WTC11 (cell line): ENCODE results near the gene HSPH1. TPM values are rescaled to one million over a fixed set of nuclear protein-coding genes. Genes with fewer than 3 reads are reported as not detected.
A peak's percentile ranks its signal among the peaks of the same experiment; 100 is the strongest.

Experiments
- CBFB ChIP-seq: sonication (generic); formaldehyde crosslinking; IDR thresholded peaks from 2 replicates; pipeline ENCODE4 v1.8.1; 2022; ENCODE audit warnings: mild to moderate bottlenecking, low read depth, missing genetic modification reagents
- CREB1 ChIP-seq: sonication (generic); formaldehyde crosslinking; IDR thresholded peaks from 2 replicates; pipeline ENCODE4 v1.8.0; 2023; ENCODE audit warnings: mild to moderate bottlenecking, missing genetic modification reagents
- EMX1 ChIP-seq: fragments of 250-450 bp; sonication (Bioruptor Pico); IDR thresholded peaks from 2 replicates; pipeline ENCODE4 v1.8.0; 2021; ENCODE audit warnings: mild to moderate bottlenecking
- ESRRA ChIP-seq: sonication (generic); formaldehyde crosslinking; IDR thresholded peaks from 2 replicates; pipeline ENCODE4 v1.8.1; 2022; ENCODE audit warnings: mild to moderate bottlenecking, missing genetic modification reagents, borderline replicate concordance
- GABPB1 ChIP-seq: sonication (generic); formaldehyde crosslinking; IDR thresholded peaks from 2 replicates; pipeline ENCODE4 v1.8.1; 2023; ENCODE audit warnings: mild to moderate bottlenecking, missing genetic modification reagents
- MXD4 ChIP-seq: fragments of 250-450 bp; sonication (Bioruptor Pico); IDR thresholded peaks from 2 replicates; pipeline ENCODE4 v1.8.0; 2021; ENCODE audit warnings: mild to moderate bottlenecking, moderate library complexity, borderline replicate concordance
- NFATC4 ChIP-seq: fragments of 250-450 bp; sonication (Bioruptor Pico); IDR thresholded peaks from 2 replicates; pipeline ENCODE4 v1.9.0; 2021; ENCODE audit warnings: mild to moderate bottlenecking
- NFE2L1 ChIP-seq: sonication (generic); formaldehyde crosslinking; IDR thresholded peaks from 2 replicates; pipeline ENCODE4 v1.8.1; 2023; ENCODE audit warnings: missing genetic modification reagents
- NFYB ChIP-seq: sonication (generic); formaldehyde crosslinking; conservative IDR thresholded peaks from 2 replicates; pipeline ENCODE4 v1.8.0; 2022; ENCODE audit warnings: low read depth, missing genetic modification reagents
- PRRX2 ChIP-seq: fragments of 250-450 bp; sonication (Bioruptor Pico); IDR thresholded peaks from 2 replicates; pipeline ENCODE4 v1.8.0; 2021; ENCODE audit warnings: mild to moderate bottlenecking
- RELA ChIP-seq: sonication (generic); formaldehyde crosslinking; IDR thresholded peaks from 2 replicates; pipeline ENCODE4 v1.8.1; 2022; ENCODE audit warnings: missing genetic modification reagents, mild to moderate bottlenecking, borderline replicate concordance
- SMAD3 ChIP-seq: sonication (generic); formaldehyde crosslinking; IDR thresholded peaks from 2 replicates; pipeline ENCODE4 v1.8.0; 2022; ENCODE audit warnings: missing genetic modification reagents, mild to moderate bottlenecking, borderline replicate concordance
- SMAD4 ChIP-seq: sonication (generic); formaldehyde crosslinking; IDR thresholded peaks from 2 replicates; pipeline ENCODE4 v1.8.0; 2022; ENCODE audit warnings: mild to moderate bottlenecking, missing genetic modification reagents
- ZNF263 ChIP-seq: sonication (generic); formaldehyde crosslinking; IDR thresholded peaks from 2 replicates; pipeline ENCODE4 v1.8.1; 2022; ENCODE audit warnings: low read depth, mild to moderate bottlenecking, moderate library complexity, missing genetic modification reagents
- ZNF416 ChIP-seq: fragments of 250-450 bp; sonication (Bioruptor Pico); IDR thresholded peaks from 2 replicates; pipeline ENCODE4 v1.9.0; 2021; ENCODE audit warnings: mild to moderate bottlenecking, inconsistent platforms
- total RNA-seq: library from RNA; stranded (reverse); gene quantifications from 3 replicates; pipeline ENCODE4 v1.2.3, GENCODE V29; 2021
- TF ChIP-seq, protein P1 (sequence below): sonication (generic); formaldehyde crosslinking; IDR thresholded peaks from 2 replicates; pipeline ENCODE4 v1.8.1; 2022; ENCODE audit warnings: mild to moderate bottlenecking, missing genetic modification reagents, moderate library complexity, borderline replicate concordance
- TF ChIP-seq, protein P2 (sequence below): fragments of 250-450 bp; sonication (Bioruptor Pico); IDR thresholded peaks from 2 replicates; pipeline ENCODE4 v1.9.0; 2021; ENCODE audit warnings: mild to moderate bottlenecking
- TF ChIP-seq, protein P3 (sequence below): sonication (generic); formaldehyde crosslinking; IDR thresholded peaks from 2 replicates; pipeline ENCODE4 v1.8.1; 2023; ENCODE audit warnings: mild to moderate bottlenecking, missing genetic modification reagents, moderate library complexity
- TF ChIP-seq, protein P4 (sequence below): sonication (generic); formaldehyde crosslinking; IDR thresholded peaks from 2 replicates; pipeline ENCODE4 v1.8.1; 2023; ENCODE audit warnings: mild to moderate bottlenecking, missing genetic modification reagents
- TF ChIP-seq, protein P5 (sequence below): sonication (generic); formaldehyde crosslinking; IDR thresholded peaks from 2 replicates; pipeline ENCODE4 v1.8.0; 2022; ENCODE audit warnings: mild to moderate bottlenecking, missing genetic modification reagents
- TF ChIP-seq, protein P6 (sequence below): sonication (generic); formaldehyde crosslinking; IDR thresholded peaks from 2 replicates; pipeline ENCODE4 v1.8.1; 2023; ENCODE audit warnings: mild to moderate bottlenecking, missing genetic modification reagents
- TF ChIP-seq, protein P7 (sequence below): fragments of 250-450 bp; sonication (Bioruptor Pico); IDR thresholded peaks from 2 replicates; pipeline ENCODE4 v1.9.0; 2021; ENCODE audit warnings: mild to moderate bottlenecking, borderline replicate concordance
- TF ChIP-seq, protein P8 (sequence below): sonication (generic); formaldehyde crosslinking; IDR thresholded peaks from 2 replicates; pipeline ENCODE4 v1.8.0; 2022; ENCODE audit warnings: mild to moderate bottlenecking, missing genetic modification reagents

The HSPH1 gene
- total RNA-seq, 1 experiment from 2014 or later, result 114 TPM

DNA sequence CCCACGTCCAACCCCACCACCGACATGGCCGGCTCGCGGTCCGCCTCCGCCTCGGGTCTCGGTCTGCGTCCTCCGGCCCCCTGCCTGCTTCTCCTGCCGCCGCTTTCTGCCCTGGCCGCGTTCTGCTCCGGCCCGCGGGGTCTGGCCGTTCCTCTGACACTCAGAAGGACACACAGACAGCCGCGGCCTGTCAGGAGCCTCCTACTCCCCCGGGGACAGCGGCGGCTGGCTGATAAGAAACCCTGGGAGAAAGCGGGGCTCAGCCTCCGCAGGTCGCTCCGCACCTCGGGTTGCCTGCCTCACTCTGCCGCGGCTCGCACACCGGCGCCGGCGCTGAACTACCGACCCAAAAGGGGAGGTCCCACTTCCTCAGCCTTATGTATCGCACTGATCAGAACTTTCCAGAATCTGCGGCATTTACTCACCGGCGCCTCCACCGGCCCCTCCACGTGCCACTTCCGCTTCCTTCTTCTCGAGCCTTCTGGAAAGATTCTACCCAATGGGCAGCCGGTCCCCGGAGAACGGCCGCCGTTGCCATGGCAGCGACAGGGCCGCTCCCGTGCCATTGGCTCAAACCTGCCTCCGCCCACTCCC lies at the start of gene HSPH1 (continued):
- TF ChIP-seq CBFB (no peak), SMAD3 (CRISPR knock-in tag) (peak; percentile 74; the same call in 1 of the 2 replicates), NFE2L1 (CRISPR knock-in tag) (peak; percentile 76; the same call in 1 of the 2 replicates), ZNF416 (CRISPR knock-in tag) (no peak), SMAD4 (no peak), ESRRA (CRISPR knock-in tag) (0 out of 2 replicates have a peak, but pooled peaks have one; percentile 57), GABPB1 (peak; percentile 71; the same call in 1 of the 2 replicates), PRRX2 (CRISPR knock-in tag) (no peak), ZNF263 (CRISPR knock-in tag) (no peak), CREB1 (CRISPR knock-in tag) (no peak), MXD4 (no peak), RELA (CRISPR knock-in tag) (no peak), NFYB (CRISPR knock-in tag) (peak; percentile 79), EMX1 (no peak), NFATC4 (CRISPR knock-in tag) (no peak)
- TF ChIP-seq, protein P1, sequence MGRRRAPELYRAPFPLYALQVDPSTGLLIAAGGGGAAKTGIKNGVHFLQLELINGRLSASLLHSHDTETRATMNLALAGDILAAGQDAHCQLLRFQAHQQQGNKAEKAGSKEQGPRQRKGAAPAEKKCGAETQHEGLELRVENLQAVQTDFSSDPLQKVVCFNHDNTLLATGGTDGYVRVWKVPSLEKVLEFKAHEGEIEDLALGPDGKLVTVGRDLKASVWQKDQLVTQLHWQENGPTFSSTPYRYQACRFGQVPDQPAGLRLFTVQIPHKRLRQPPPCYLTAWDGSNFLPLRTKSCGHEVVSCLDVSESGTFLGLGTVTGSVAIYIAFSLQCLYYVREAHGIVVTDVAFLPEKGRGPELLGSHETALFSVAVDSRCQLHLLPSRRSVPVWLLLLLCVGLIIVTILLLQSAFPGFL (CRISPR knock-in tag), result no peak
- TF ChIP-seq, protein P2, sequence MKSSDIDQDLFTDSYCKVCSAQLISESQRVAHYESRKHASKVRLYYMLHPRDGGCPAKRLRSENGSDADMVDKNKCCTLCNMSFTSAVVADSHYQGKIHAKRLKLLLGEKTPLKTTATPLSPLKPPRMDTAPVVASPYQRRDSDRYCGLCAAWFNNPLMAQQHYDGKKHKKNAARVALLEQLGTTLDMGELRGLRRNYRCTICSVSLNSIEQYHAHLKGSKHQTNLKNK, result no peak
- TF ChIP-seq, protein P3, sequence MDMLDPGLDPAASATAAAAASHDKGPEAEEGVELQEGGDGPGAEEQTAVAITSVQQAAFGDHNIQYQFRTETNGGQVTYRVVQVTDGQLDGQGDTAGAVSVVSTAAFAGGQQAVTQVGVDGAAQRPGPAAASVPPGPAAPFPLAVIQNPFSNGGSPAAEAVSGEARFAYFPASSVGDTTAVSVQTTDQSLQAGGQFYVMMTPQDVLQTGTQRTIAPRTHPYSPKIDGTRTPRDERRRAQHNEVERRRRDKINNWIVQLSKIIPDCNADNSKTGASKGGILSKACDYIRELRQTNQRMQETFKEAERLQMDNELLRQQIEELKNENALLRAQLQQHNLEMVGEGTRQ (CRISPR knock-in tag), result peak; percentile 79
- TF ChIP-seq, protein P4, sequence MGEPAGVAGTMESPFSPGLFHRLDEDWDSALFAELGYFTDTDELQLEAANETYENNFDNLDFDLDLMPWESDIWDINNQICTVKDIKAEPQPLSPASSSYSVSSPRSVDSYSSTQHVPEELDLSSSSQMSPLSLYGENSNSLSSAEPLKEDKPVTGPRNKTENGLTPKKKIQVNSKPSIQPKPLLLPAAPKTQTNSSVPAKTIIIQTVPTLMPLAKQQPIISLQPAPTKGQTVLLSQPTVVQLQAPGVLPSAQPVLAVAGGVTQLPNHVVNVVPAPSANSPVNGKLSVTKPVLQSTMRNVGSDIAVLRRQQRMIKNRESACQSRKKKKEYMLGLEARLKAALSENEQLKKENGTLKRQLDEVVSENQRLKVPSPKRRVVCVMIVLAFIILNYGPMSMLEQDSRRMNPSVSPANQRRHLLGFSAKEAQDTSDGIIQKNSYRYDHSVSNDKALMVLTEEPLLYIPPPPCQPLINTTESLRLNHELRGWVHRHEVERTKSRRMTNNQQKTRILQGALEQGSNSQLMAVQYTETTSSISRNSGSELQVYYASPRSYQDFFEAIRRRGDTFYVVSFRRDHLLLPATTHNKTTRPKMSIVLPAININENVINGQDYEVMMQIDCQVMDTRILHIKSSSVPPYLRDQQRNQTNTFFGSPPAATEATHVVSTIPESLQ (CRISPR knock-in tag), result no peak
- TF ChIP-seq, protein P5, sequence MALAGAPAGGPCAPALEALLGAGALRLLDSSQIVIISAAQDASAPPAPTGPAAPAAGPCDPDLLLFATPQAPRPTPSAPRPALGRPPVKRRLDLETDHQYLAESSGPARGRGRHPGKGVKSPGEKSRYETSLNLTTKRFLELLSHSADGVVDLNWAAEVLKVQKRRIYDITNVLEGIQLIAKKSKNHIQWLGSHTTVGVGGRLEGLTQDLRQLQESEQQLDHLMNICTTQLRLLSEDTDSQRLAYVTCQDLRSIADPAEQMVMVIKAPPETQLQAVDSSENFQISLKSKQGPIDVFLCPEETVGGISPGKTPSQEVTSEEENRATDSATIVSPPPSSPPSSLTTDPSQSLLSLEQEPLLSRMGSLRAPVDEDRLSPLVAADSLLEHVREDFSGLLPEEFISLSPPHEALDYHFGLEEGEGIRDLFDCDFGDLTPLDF (CRISPR knock-in tag), result no peak
- TF ChIP-seq, protein P6, sequence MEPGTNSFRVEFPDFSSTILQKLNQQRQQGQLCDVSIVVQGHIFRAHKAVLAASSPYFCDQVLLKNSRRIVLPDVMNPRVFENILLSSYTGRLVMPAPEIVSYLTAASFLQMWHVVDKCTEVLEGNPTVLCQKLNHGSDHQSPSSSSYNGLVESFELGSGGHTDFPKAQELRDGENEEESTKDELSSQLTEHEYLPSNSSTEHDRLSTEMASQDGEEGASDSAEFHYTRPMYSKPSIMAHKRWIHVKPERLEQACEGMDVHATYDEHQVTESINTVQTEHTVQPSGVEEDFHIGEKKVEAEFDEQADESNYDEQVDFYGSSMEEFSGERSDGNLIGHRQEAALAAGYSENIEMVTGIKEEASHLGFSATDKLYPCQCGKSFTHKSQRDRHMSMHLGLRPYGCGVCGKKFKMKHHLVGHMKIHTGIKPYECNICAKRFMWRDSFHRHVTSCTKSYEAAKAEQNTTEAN (CRISPR knock-in tag), result 0 out of 2 replicates have a peak, but pooled peaks have one; percentile 27
- TF ChIP-seq, protein P7, sequence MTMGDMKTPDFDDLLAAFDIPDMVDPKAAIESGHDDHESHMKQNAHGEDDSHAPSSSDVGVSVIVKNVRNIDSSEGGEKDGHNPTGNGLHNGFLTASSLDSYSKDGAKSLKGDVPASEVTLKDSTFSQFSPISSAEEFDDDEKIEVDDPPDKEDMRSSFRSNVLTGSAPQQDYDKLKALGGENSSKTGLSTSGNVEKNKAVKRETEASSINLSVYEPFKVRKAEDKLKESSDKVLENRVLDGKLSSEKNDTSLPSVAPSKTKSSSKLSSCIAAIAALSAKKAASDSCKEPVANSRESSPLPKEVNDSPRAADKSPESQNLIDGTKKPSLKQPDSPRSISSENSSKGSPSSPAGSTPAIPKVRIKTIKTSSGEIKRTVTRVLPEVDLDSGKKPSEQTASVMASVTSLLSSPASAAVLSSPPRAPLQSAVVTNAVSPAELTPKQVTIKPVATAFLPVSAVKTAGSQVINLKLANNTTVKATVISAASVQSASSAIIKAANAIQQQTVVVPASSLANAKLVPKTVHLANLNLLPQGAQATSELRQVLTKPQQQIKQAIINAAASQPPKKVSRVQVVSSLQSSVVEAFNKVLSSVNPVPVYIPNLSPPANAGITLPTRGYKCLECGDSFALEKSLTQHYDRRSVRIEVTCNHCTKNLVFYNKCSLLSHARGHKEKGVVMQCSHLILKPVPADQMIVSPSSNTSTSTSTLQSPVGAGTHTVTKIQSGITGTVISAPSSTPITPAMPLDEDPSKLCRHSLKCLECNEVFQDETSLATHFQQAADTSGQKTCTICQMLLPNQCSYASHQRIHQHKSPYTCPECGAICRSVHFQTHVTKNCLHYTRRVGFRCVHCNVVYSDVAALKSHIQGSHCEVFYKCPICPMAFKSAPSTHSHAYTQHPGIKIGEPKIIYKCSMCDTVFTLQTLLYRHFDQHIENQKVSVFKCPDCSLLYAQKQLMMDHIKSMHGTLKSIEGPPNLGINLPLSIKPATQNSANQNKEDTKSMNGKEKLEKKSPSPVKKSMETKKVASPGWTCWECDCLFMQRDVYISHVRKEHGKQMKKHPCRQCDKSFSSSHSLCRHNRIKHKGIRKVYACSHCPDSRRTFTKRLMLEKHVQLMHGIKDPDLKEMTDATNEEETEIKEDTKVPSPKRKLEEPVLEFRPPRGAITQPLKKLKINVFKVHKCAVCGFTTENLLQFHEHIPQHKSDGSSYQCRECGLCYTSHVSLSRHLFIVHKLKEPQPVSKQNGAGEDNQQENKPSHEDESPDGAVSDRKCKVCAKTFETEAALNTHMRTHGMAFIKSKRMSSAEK (CRISPR knock-in tag), result no peak
- TF ChIP-seq, protein P8, sequence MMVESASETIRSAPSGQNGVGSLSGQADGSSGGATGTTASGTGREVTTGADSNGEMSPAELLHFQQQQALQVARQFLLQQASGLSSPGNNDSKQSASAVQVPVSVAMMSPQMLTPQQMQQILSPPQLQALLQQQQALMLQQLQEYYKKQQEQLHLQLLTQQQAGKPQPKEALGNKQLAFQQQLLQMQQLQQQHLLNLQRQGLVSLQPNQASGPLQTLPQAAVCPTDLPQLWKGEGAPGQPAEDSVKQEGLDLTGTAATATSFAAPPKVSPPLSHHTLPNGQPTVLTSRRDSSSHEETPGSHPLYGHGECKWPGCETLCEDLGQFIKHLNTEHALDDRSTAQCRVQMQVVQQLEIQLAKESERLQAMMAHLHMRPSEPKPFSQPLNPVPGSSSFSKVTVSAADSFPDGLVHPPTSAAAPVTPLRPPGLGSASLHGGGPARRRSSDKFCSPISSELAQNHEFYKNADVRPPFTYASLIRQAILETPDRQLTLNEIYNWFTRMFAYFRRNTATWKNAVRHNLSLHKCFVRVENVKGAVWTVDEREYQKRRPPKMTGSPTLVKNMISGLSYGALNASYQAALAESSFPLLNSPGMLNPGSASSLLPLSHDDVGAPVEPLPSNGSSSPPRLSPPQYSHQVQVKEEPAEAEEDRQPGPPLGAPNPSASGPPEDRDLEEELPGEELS (CRISPR knock-in tag), result peak; percentile 82
